ENCODE data around the gene C10orf120. TPM values are rescaled to one million over a fixed set of nuclear protein-coding genes. Genes with fewer than 3 reads are reported as not detected.

Gene C10orf120
- total and polyA plus RNA-seq, 2 donors, result not detected

- no peak overlapping the region for H3K27ac ChIP-seq (ENCODE audit: low read depth)
Measured at GRCh38 chr10:122664501-122664900, 35.1 kb downstream of the C10orf120 start.

GRCh38 chr10:122663516-122664130 is 36.0 kb downstream of the C10orf120 start:
- DNase-seq (ENCODE audit: extremely low spot score), result no peak
- Histone ChIP-seq H3K27ac (ENCODE audit: low read depth) (no peak overlapping the region), H3K4me1 (ENCODE audit: insufficient read depth) (no peaks in the 10 kb centered on the region), H3K4me3 (ENCODE audit: low read depth, low read length) (no peak overlapping the region), H3K36me3 (ENCODE audit: insufficient read depth) (no peaks in the 10 kb centered on the region)
- 76% methylated on average over 5 of the region's 5 CpGs for WGBS

More at GRCh38 chr10:122664501-122664900, 35.1 kb downstream of the C10orf120 start:
- no peak for DNase-seq (ENCODE audit: extremely low spot score)
- Histone ChIP-seq H3K4me1 (ENCODE audit: insufficient read depth) (no peaks in the 10 kb centered on the region), H3K4me3 (ENCODE audit: low read depth, low read length) (no peak overlapping the region), H3K36me3 (ENCODE audit: insufficient read depth) (no peaks in the 10 kb centered on the region)
- WGBS, result 81% methylated on average over 8 of the region's 8 CpGs

- WGBS, result 69% methylated on average over 6 of the region's 6 CpGs
- no peak for DNase-seq (ENCODE audit: extremely low spot score)
- H3K36me3 ChIP-seq (ENCODE audit: insufficient read depth), result no peaks in the 10 kb centered on the region
- no peaks in the 10 kb centered on the region for H3K4me1 ChIP-seq (ENCODE audit: insufficient read depth)
- H3K27ac ChIP-seq (ENCODE audit: low read depth), result no peak overlapping the region
- no peak overlapping the region for H3K4me3 ChIP-seq (ENCODE audit: low read depth, low read length)
Measured at GRCh38 chr10:122662231-122662630, 37.4 kb downstream of the C10orf120 start.

- WGBS, result 76% methylated on average over 6 of the region's 6 CpGs
- Histone ChIP-seq H3K36me3 (ENCODE audit: insufficient read depth) (no peaks in the 10 kb centered on the region), H3K4me1 (ENCODE audit: insufficient read depth) (no peaks in the 10 kb centered on the region), H3K4me3 (ENCODE audit: low read depth, low read length) (no peak overlapping the region), H3K27ac (ENCODE audit: low read depth) (no peak overlapping the region)
- no peak for DNase-seq (ENCODE audit: extremely low spot score)
Measured at GRCh38 chr10:122660696-122661095, 39.0 kb downstream of the C10orf120 start.

GRCh38 chr10:122659651-122660050 is 40.0 kb downstream of the C10orf120 start:
- 74% methylated on average over 7 of the region's 7 CpGs for WGBS
- Histone ChIP-seq H3K4me1 (ENCODE audit: insufficient read depth) (no peaks in the 10 kb centered on the region), H3K4me3 (ENCODE audit: low read depth, low read length) (no peak overlapping the region), H3K36me3 (ENCODE audit: insufficient read depth) (no peaks in the 10 kb centered on the region), H3K27ac (ENCODE audit: low read depth) (no peak overlapping the region)
- DNase-seq (ENCODE audit: extremely low spot score), result no peak

DNA sequence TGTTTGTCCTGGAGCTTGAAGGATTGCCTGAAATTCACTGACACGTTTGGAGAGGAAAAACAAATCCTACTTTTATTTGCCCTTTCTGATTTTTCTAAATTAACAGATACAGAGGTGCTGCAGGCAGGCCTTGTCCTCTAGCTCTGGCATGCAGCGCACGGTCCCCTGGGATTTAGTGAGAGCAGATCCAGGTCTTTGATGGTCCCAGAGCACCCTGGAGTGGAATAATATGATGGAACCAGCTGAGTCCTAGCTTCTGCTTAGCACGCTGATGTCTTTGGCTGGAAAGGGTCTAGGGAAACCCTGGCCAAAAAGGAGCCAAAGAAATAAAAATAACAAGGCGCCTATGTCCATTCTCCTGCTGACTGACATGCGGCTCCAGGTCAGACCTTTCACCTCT is 40.5 kb downstream of the C10orf120 start:
- Histone ChIP-seq H3K27ac (ENCODE audit: low read depth) (no peak overlapping the region), H3K36me3 (ENCODE audit: insufficient read depth) (no peaks in the 10 kb centered on the region), H3K4me3 (ENCODE audit: low read depth, low read length) (no peak overlapping the region), H3K4me1 (ENCODE audit: insufficient read depth) (no peaks in the 10 kb centered on the region)
- 63% methylated on average over 6 of the region's 6 CpGs for WGBS
- DNase-seq (ENCODE audit: extremely low spot score), result no peak

GRCh38 chr10:122658356-122659049 is 41.1 kb downstream of the C10orf120 start:
- Histone ChIP-seq H3K4me1 (ENCODE audit: insufficient read depth) (no peaks in the 10 kb centered on the region), H3K36me3 (ENCODE audit: insufficient read depth) (no peaks in the 10 kb centered on the region), H3K4me3 (ENCODE audit: low read depth, low read length) (no peak overlapping the region), H3K27ac (ENCODE audit: low read depth) (no peak overlapping the region)
- 81% methylated on average over 8 of the region's 8 CpGs for WGBS
- DNase-seq (ENCODE audit: extremely low spot score), result no peak

DNA sequence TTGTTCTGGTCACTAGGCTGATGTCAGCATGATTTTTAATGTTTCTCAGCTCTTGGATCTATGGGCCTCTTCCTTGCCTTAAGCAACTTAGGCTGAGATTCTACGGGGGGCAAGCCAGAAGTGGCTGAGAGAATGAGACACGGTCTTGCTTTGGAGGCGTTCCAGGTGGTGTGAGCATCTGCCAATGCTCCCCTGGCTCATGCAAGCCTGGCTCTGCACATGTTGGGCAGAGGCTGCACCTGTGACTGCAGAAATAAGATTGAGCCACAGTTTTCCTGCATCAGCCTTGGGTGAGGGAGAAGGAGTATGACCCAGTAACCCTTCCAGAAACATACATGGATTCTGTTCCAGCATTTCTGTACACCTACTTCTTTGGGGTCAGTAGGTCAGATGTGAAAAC is 41.9 kb downstream of the C10orf120 start:
- no peak for DNase-seq (ENCODE audit: extremely low spot score)
- WGBS, result 45% methylated on average over 3 of the region's 3 CpGs
- Histone ChIP-seq H3K27ac (ENCODE audit: low read depth) (no peak overlapping the region), H3K4me3 (ENCODE audit: low read depth, low read length) (no peak overlapping the region), H3K4me1 (ENCODE audit: insufficient read depth) (no peaks in the 10 kb centered on the region), H3K36me3 (ENCODE audit: insufficient read depth) (no peaks in the 10 kb centered on the region)

GRCh38 chr10:122657255-122657654 is 42.4 kb downstream of the C10orf120 start:
- no peak overlapping the region for H3K27ac ChIP-seq (ENCODE audit: low read depth)
- DNase-seq (ENCODE audit: extremely low spot score), result no peak
- WGBS, result 68% methylated on average over 4 of the region's 4 CpGs

GRCh38 chr10:122656741-122657140 is 42.9 kb downstream of the C10orf120 start:
- Histone ChIP-seq H3K36me3 (ENCODE audit: insufficient read depth) (no peaks in the 10 kb centered on the region), H3K4me3 (ENCODE audit: low read depth, low read length) (no peak overlapping the region), H3K27ac (ENCODE audit: low read depth) (no peak overlapping the region), H3K4me1 (ENCODE audit: insufficient read depth) (no peaks in the 10 kb centered on the region)
- no peak for DNase-seq (ENCODE audit: extremely low spot score)
- WGBS, result 82% methylated on average over 5 of the region's 5 CpGs

More at GRCh38 chr10:122657255-122657654, 42.4 kb downstream of the C10orf120 start:
- Histone ChIP-seq H3K4me1 (ENCODE audit: insufficient read depth) (no peaks in the 10 kb centered on the region), H3K36me3 (ENCODE audit: insufficient read depth) (no peaks in the 10 kb centered on the region), H3K4me3 (ENCODE audit: low read depth, low read length) (no peak overlapping the region)

DNA sequence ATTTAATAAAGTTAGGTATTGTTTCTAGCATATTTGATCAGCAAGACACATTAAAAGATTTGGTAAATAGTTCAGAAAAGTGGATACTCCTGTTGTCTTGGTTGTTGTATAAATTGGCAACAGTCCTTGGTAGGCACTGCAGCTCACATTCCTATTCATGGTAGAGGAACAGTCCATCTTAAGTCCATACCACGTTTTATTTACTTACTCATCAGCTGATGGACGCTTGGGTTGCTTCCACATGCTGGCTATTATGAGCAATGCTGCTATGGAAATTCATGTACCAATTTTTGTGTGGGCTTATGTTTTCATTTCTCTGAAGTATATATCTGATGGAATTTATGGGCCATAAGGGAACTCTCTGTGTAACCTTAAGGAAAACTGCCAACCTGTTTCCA is 43.3 kb downstream of the C10orf120 start:
- WGBS, result 46% methylated on average over 2 of the region's 2 CpGs
- H3K36me3 ChIP-seq (ENCODE audit: insufficient read depth), result no peaks in the 10 kb centered on the region
- no peaks in the 10 kb centered on the region for H3K4me1 ChIP-seq (ENCODE audit: insufficient read depth)
- no peak overlapping the region for H3K27ac ChIP-seq (ENCODE audit: low read depth)
- no peak for DNase-seq (ENCODE audit: extremely low spot score)
- no peak overlapping the region for H3K4me3 ChIP-seq (ENCODE audit: low read depth, low read length)

DNA sequence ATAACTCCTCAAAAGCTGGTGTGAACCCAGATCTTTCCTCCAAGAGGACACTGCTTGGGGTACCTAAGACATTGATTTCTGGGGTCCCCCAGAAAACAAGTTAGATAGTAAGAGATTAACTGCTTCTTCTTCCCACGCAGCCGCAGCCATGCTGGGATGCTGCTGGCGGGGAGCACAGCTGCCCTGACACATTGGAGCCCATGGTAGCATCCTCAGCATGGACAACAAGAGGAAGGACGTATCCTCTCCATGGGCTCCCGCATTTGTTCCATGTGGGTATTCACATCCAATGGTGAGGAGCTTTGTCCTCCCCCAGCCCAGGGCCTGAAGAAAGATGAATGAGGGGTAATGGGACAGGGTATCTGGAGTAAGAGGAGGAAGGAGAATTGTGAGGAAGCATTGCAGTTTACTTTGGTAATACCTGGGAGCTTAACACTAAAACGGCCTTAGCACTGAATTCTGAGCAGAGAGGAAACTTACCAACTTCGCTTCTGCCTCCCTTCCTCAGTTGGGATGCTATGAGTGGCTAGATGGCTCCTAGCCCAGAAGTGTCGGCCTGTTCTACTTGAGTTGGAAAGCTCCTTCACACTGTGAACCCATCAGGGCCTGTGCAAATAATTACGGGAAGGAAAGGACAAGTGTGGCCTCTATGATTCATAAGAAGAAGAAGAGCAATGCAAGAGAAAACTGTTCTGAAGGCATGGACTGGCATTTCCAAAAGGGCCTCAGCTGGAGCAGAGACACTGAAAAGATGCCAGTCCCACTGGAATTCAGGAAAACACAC is 43.9 kb downstream of the C10orf120 start:
- Histone ChIP-seq H3K4me3 (ENCODE audit: low read depth, low read length) (no peak overlapping the region), H3K36me3 (ENCODE audit: insufficient read depth) (no peaks in the 10 kb centered on the region), H3K27ac (ENCODE audit: low read depth) (no peak overlapping the region), H3K4me1 (ENCODE audit: insufficient read depth) (no peaks in the 10 kb centered on the region)
- WGBS, result 84% methylated on average over 9 of the region's 9 CpGs
- DNase-seq (ENCODE audit: extremely low spot score), result no peak

DNA sequence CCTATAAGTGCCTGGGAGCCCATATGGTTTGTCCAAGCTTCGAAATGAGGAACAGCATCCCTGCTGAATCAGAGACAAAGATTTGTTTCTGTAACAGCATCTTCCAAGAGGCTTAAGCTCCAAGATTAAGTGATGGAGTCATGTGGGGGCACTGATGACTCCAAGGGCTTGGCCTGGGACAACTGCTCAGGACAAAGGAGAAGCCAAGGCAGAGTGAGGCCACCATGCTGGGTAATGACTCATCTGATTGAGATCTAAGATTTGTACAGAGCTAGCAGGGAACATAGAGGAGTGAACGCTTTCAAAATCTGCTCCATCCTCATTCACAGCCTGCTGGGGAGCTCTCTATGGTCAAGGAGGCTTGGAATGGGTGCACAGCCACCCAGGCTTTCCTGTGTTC is 49.3 kb downstream of the C10orf120 start:
- Histone ChIP-seq H3K36me3 (ENCODE audit: insufficient read depth) (no peaks in the 10 kb centered on the region), H3K4me3 (ENCODE audit: low read depth, low read length) (no peak overlapping the region), H3K27ac (ENCODE audit: low read depth) (no peak overlapping the region), H3K4me1 (ENCODE audit: insufficient read depth) (no peaks in the 10 kb centered on the region)
- 84% methylated on average over 2 of the region's 2 CpGs for WGBS
- DNase-seq (ENCODE audit: extremely low spot score), result no peak

- Histone ChIP-seq H3K4me1 (ENCODE audit: insufficient read depth) (no peaks in the 10 kb centered on the region), H3K4me3 (ENCODE audit: low read depth, low read length) (no peak overlapping the region), H3K27ac (ENCODE audit: low read depth) (no peak overlapping the region), H3K36me3 (ENCODE audit: insufficient read depth) (no peaks in the 10 kb centered on the region)
- 79% methylated on average over 5 of the region's 5 CpGs for WGBS
- no peak for DNase-seq (ENCODE audit: extremely low spot score)
Measured at GRCh38 chr10:122649903-122650302, 49.7 kb downstream of the C10orf120 start.

Data from urinary bladder (tissue), 4 donors.